Urothelium cell line (cell line): Measurements from ENCODE around the gene NCR2.

Experiments used
- DNase-seq: peaks from one replicate; pipeline ENCODE4 v3.0.0; 2011; ENCODE audit warnings: low spot score, mixed read lengths
- FAIRE-seq: peaks from 2 replicates; lab custom pipeline; 2011; peaks lifted over from hg19 to GRCh38; lab: Jason Lieb, UNC

The NCR2 gene

GRCh38 chr6:41392246-41392645 is 56.8 kb downstream of the NCR2 start:
- FAIRE-seq (no peak), DNase-seq (no peak)

GRCh38 chr6:41396335-41396734 is 60.9 kb downstream of the NCR2 start:
- DNase-seq (no peak), FAIRE-seq (no peak)

GRCh38 chr6:41399424-41399823 is 64.0 kb downstream of the NCR2 start:
- FAIRE-seq (no peak), DNase-seq (no peak)
